Measurements from ENCODE around the gene BTBD9. TPM values are rescaled to one million over a fixed set of nuclear protein-coding genes. Genes with fewer than 3 reads are reported as not detected.

Gene BTBD9
- total and polyA plus RNA-seq, 11 donors: 6.3 to 23.3 (median 19.4) TPM

GRCh38 chr6:38337819-38338465 is 301.8 kb downstream of the BTBD9 start:
- Histone ChIP-seq H3K27ac (no peak overlapping the region), H3K9me3 (peaks cover 0 to 18% (median 0%) of the 10 kb centered on the region in 12 donors), H3K4me1 (no peaks in the 10 kb centered on the region), H3K4me3 (no peak overlapping the region), H3K36me3 (no peaks in the 10 kb centered on the region), H3K27me3 (no peaks in the 10 kb centered on the region)
- 92 to 97% (median 94%) methylated on average over 5 of the region's 5 CpGs for WGBS, 4 donors
- no peak for DNase-seq
- ATAC-seq: no peak
- intact Hi-C loops (cut with DNase I): no loop called here
- no peak for TF ChIP-seq POLR2A (IDR thresholded peaks at IDR 0.05)
- TF ChIP-seq CTCF (IDR thresholded peaks at IDR 0.05): no peak

DNA sequence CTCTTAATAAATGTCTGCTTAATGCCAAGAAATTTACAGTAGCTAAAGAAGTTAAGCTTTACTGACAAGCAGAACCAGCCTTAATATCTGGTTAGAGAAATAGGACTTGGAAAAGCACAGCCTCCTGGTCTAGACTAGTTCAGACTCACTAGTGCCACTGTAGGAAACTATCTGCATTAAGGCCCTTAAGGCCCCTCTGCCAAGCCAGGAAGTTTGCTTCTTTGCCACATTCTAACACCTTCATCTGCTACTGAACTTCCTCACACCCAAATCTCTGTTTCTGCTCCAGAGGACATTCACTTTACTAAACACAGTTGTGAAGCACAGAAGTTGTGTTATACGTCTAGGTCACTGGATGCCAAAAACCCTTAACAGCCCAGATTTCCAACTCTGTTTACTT is 302.8 kb downstream of the BTBD9 start:
- intact Hi-C loops (cut with DNase I): no loop called here
- Histone ChIP-seq H3K9me3 (peaks cover 0 to 18% (median 0%) of the 10 kb centered on the region in 12 donors), H3K27me3 (no peaks in the 10 kb centered on the region), H3K27ac (no peak overlapping the region), H3K4me1 (no peaks in the 10 kb centered on the region), H3K4me3 (no peak overlapping the region), H3K36me3 (no peaks in the 10 kb centered on the region)
- no peak for DNase-seq
- WGBS, 4 donors: 84 to 100% (median 87%) methylated on average over 1 of the region's 1 CpG
- no peak for TF ChIP-seq POLR2A (IDR thresholded peaks at IDR 0.05)
- TF ChIP-seq CTCF (IDR thresholded peaks at IDR 0.05): no peak
- ATAC-seq: no peak

GRCh38 chr6:38326837-38327236 is 312.9 kb downstream of the BTBD9 start:
- TF ChIP-seq CTCF (IDR thresholded peaks at IDR 0.05) (no peak), POLR2A (IDR thresholded peaks at IDR 0.05) (no peak)
- WGBS, 4 donors: 80 to 95% (median 83%) methylated on average over 1 of the region's 1 CpG
- Histone ChIP-seq H3K36me3 (no peaks in the 10 kb centered on the region), H3K27me3 (no peaks in the 10 kb centered on the region), H3K9me3 (no peaks in the 10 kb centered on the region), H3K27ac (no peak overlapping the region), H3K4me1 (peaks cover 0 to 4% (median 0%) of the 10 kb centered on the region in 12 donors), H3K4me3 (no peak overlapping the region)
- intact Hi-C loops (cut with DNase I): no loop called here
- ATAC-seq: no peak
- DNase-seq: no peak

- DNase-seq: no peak
- H3K4me1 ChIP-seq: peaks cover 0 to 7% (median 0%) of the 10 kb centered on the region in 12 donors
- H3K4me3 ChIP-seq: no peak overlapping the region
- H3K27ac ChIP-seq: no peak overlapping the region
- no peak for ATAC-seq
- H3K9me3 ChIP-seq: no peaks in the 10 kb centered on the region
- intact Hi-C loops (cut with DNase I): no loop called here
- TF ChIP-seq POLR2A (IDR thresholded peaks at IDR 0.05) (no peak), CTCF (IDR thresholded peaks at IDR 0.05) (no peak)
- WGBS, 4 donors: 74 to 93% (median 84%) methylated on average over 1 of the region's 1 CpG
- no peaks in the 10 kb centered on the region for H3K27me3 ChIP-seq
- no peaks in the 10 kb centered on the region for H3K36me3 ChIP-seq
Measured at GRCh38 chr6:38323216-38323615, 316.5 kb downstream of the BTBD9 start.
